ENCODE data around the gene GNPTG.

GNPTG gene

DNA sequence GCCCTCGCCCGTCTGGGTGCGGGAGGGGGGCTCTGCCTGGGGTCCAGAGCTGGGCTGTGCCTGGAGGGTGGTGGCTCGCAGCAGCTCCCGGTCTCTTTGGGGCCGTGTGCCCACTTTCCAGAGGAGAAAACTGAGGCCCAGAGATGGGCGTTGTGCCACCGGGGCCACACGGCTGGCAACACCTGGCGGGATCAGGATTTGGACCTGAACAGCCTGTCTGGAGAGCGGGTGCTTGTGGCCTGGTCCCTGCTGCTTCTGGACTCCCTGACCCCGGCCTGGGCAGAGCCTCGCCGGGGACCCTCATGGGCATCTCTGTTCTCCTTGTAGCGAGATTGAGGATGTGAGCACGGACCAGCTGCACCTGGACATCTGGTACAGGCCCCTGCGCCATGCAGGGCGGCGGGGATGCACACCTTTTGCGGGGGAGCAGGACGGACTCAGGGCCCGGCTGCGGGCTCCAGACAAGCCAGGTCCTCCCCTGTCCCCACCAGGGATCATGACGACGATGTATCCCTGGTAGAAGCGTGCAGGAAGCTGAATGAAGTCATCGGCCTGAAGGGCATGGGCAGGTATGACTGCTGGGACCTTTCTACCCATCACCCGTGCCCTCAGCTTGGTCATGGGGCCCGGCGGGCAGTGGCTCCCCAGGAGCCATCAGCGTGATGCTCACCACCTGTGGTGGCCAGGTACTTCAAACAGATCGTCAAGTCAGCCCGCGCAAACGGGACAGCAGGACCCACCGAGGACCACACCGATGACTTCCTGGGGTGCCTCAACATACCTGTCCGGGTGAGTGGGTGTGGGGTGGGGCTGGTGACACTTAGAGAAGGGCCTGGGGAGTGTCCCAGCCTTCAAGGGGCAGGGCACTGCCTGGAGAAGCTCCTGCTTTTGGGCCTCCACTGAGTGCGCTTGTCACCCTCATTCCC is 10.0 kb upstream of the GNPTG start:
- Histone ChIP-seq H3K27ac (ENCODE audit: insufficient read depth, low read length, poor library complexity, severe bottlenecking) (peak overlapping the region; percentile 26), H3K36me3 (ENCODE audit: control insufficient read depth, insufficient read depth, low read length) (no peaks in the 10 kb centered on the region), H3K27me3 (replicated peaks; ENCODE audit: control insufficient read depth, insufficient read depth, low read length, poor library complexity, severe bottlenecking) (no peaks in the 10 kb centered on the region), H3K9me3 (ENCODE audit: control insufficient read depth, low read length) (no peaks in the 10 kb centered on the region), H3K4me1 (ENCODE audit: control insufficient read depth, insufficient read depth, low read length, poor library complexity, severe bottlenecking) (peaks cover 12% of the 10 kb centered on the region), H3K4me3 (ENCODE audit: insufficient read depth, low read depth, low read length, poor library complexity, severe bottlenecking) (peak overlapping the region; percentile 53)
- DNase-seq = no peak

GRCh38 chr16:1342526-1343427 is 9.0 kb upstream of the GNPTG start:
- Histone ChIP-seq H3K4me3 (ENCODE audit: insufficient read depth, low read depth, low read length, poor library complexity, severe bottlenecking) (peak overlapping the region; percentile 53), H3K36me3 (ENCODE audit: control insufficient read depth, insufficient read depth, low read length) (no peaks in the 10 kb centered on the region), H3K9me3 (ENCODE audit: control insufficient read depth, low read length) (no peaks in the 10 kb centered on the region), H3K27me3 (replicated peaks; ENCODE audit: control insufficient read depth, insufficient read depth, low read length, poor library complexity, severe bottlenecking) (no peaks in the 10 kb centered on the region), H3K27ac (ENCODE audit: insufficient read depth, low read length, poor library complexity, severe bottlenecking) (peak overlapping the region; percentile 26), H3K4me1 (ENCODE audit: control insufficient read depth, insufficient read depth, low read length, poor library complexity, severe bottlenecking) (peaks cover 12% of the 10 kb centered on the region)
- peak; percentile 95 to 99 (median 97) for DNase-seq

DNA sequence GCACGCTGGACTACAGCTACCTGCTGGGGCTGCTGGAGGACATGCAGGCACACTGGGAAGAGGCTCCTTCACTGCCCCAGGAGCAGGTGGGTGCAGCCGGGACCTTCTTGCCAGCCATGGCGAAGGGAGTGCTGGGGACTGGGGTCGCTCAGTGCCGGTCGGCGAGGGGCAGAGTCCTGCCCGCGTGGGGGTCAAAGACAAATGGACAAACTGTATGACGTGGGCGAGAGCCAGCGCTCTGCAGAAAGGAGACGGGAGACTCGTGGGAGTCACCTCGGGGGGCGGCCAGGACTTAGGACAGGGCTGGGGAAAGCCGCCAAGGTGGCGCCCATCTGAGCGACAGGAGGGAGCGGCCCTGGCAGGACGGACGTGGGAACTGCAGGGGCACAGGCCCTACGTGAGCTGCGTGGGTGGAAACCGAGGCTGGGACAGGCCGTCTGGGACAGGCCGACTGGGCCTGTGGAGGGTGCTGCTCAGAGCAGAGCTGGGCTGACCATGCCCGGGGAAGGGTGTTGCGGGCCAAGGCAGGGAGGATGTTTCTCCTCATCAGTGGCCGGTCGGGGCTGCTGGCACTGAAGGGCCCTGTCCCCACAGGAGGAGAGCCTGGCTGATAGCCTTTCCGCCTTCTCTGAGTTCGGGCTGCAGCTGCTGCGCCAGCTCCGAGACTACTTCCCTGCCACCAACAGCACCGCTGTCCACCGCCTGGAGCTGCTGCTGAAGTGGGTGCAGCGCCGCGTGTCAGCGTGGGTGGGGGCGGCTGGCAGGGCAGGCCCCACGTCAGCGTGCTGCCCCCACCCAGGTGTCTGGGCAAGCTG is 8.1 kb upstream of the GNPTG start:
- H3K4me1 ChIP-seq (ENCODE audit: control insufficient read depth, insufficient read depth, low read length, poor library complexity, severe bottlenecking) = peaks cover 12% of the 10 kb centered on the region
- H3K4me3 ChIP-seq (ENCODE audit: insufficient read depth, low read depth, low read length, poor library complexity, severe bottlenecking) = no peak overlapping the region
- H3K9me3 ChIP-seq (ENCODE audit: control insufficient read depth, low read length) = no peaks in the 10 kb centered on the region
- H3K27me3 ChIP-seq (replicated peaks; ENCODE audit: control insufficient read depth, insufficient read depth, low read length, poor library complexity, severe bottlenecking) = no peaks in the 10 kb centered on the region
- H3K27ac ChIP-seq (ENCODE audit: insufficient read depth, low read length, poor library complexity, severe bottlenecking) = no peak overlapping the region
- DNase-seq = no peak
- peaks cover 7% of the 10 kb centered on the region for H3K36me3 ChIP-seq (ENCODE audit: control insufficient read depth, insufficient read depth, low read length)

GRCh38 chr16:1344499-1344898 is 7.2 kb upstream of the GNPTG start:
- Histone ChIP-seq H3K4me1 (ENCODE audit: control insufficient read depth, insufficient read depth, low read length, poor library complexity, severe bottlenecking) (peaks cover 12% of the 10 kb centered on the region), H3K4me3 (ENCODE audit: insufficient read depth, low read depth, low read length, poor library complexity, severe bottlenecking) (no peak overlapping the region), H3K36me3 (ENCODE audit: control insufficient read depth, insufficient read depth, low read length) (peaks cover 15% of the 10 kb centered on the region), H3K27me3 (replicated peaks; ENCODE audit: control insufficient read depth, insufficient read depth, low read length, poor library complexity, severe bottlenecking) (no peaks in the 10 kb centered on the region), H3K9me3 (ENCODE audit: control insufficient read depth, low read length) (no peaks in the 10 kb centered on the region), H3K27ac (ENCODE audit: insufficient read depth, low read length, poor library complexity, severe bottlenecking) (no peak overlapping the region)
- DNase-seq = no peak

DNA sequence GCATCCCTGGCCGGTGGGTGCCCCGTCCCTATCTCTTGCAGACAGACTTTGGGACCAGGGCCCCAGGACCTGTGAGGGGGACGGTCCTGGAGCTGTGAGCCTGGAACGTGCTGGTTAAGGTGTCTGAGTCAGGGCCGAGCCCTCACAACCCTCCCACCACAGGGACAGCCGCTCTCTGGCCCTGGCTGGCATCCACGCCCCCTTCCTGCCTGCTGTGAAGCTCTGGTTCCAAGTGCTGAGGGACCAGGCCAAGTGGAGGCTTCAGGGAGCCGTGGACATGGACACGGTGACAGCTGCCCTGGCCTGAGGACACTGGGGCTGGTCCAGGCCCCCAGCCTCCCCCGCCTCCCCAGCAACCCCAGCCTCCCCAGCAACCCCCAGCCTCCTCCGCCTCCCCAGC is 6.6 kb upstream of the GNPTG start:
- H3K27me3 ChIP-seq (replicated peaks; ENCODE audit: control insufficient read depth, insufficient read depth, low read length, poor library complexity, severe bottlenecking) = no peaks in the 10 kb centered on the region
- no peaks in the 10 kb centered on the region for H3K9me3 ChIP-seq (ENCODE audit: control insufficient read depth, low read length)
- H3K4me3 ChIP-seq (ENCODE audit: insufficient read depth, low read depth, low read length, poor library complexity, severe bottlenecking) = no peak overlapping the region
- H3K27ac ChIP-seq (ENCODE audit: insufficient read depth, low read length, poor library complexity, severe bottlenecking) = no peak overlapping the region
- H3K4me1 ChIP-seq (ENCODE audit: control insufficient read depth, insufficient read depth, low read length, poor library complexity, severe bottlenecking) = peaks cover 12% of the 10 kb centered on the region
- H3K36me3 ChIP-seq (ENCODE audit: control insufficient read depth, insufficient read depth, low read length) = peaks cover 21% of the 10 kb centered on the region
- no peak for DNase-seq

GRCh38 chr16:1345651-1346421 is 5.9 kb upstream of the GNPTG start:
- peaks cover 15% of the 10 kb centered on the region for H3K4me1 ChIP-seq (ENCODE audit: control insufficient read depth, insufficient read depth, low read length, poor library complexity, severe bottlenecking)

GRCh38 chr16:1346422-1347285 is 5.1 kb upstream of the GNPTG start:
- Histone ChIP-seq H3K4me1 (ENCODE audit: control insufficient read depth, insufficient read depth, low read length, poor library complexity, severe bottlenecking) (peaks cover 20% of the 10 kb centered on the region), H3K36me3 (ENCODE audit: control insufficient read depth, insufficient read depth, low read length) (peaks cover 26% of the 10 kb centered on the region)
- DNase-seq = no peak

More at GRCh38 chr16:1345651-1346421, 5.9 kb upstream of the GNPTG start:
- H3K4me3 ChIP-seq (ENCODE audit: insufficient read depth, low read depth, low read length, poor library complexity, severe bottlenecking) = no peak overlapping the region
- no peaks in the 10 kb centered on the region for H3K9me3 ChIP-seq (ENCODE audit: control insufficient read depth, low read length)
- no peak overlapping the region for H3K27ac ChIP-seq (ENCODE audit: insufficient read depth, low read length, poor library complexity, severe bottlenecking)
- H3K27me3 ChIP-seq (replicated peaks; ENCODE audit: control insufficient read depth, insufficient read depth, low read length, poor library complexity, severe bottlenecking) = no peaks in the 10 kb centered on the region
- peaks cover 26% of the 10 kb centered on the region for H3K36me3 ChIP-seq (ENCODE audit: control insufficient read depth, insufficient read depth, low read length)
- no peak for DNase-seq

GRCh38 chr16:1347286-1347855 is 4.4 kb upstream of the GNPTG start:
- Histone ChIP-seq H3K4me1 (ENCODE audit: control insufficient read depth, insufficient read depth, low read length, poor library complexity, severe bottlenecking) (peaks cover 17% of the 10 kb centered on the region), H3K4me3 (ENCODE audit: insufficient read depth, low read depth, low read length, poor library complexity, severe bottlenecking) (no peak overlapping the region), H3K27ac (ENCODE audit: insufficient read depth, low read length, poor library complexity, severe bottlenecking) (no peak overlapping the region), H3K27me3 (replicated peaks; ENCODE audit: control insufficient read depth, insufficient read depth, low read length, poor library complexity, severe bottlenecking) (no peaks in the 10 kb centered on the region), H3K9me3 (ENCODE audit: control insufficient read depth, low read length) (no peaks in the 10 kb centered on the region), H3K36me3 (ENCODE audit: control insufficient read depth, insufficient read depth, low read length) (peaks cover 26% of the 10 kb centered on the region)
- no peak for DNase-seq

More at GRCh38 chr16:1346422-1347285, 5.1 kb upstream of the GNPTG start:
- H3K27ac ChIP-seq (ENCODE audit: insufficient read depth, low read length, poor library complexity, severe bottlenecking) = no peak overlapping the region
- no peak overlapping the region for H3K4me3 ChIP-seq (ENCODE audit: insufficient read depth, low read depth, low read length, poor library complexity, severe bottlenecking)
- H3K27me3 ChIP-seq (replicated peaks; ENCODE audit: control insufficient read depth, insufficient read depth, low read length, poor library complexity, severe bottlenecking) = no peaks in the 10 kb centered on the region
- no peaks in the 10 kb centered on the region for H3K9me3 ChIP-seq (ENCODE audit: control insufficient read depth, low read length)
